GM23338 (cell line): ENCODE data around the gene GPX1. TPM values are rescaled to one million over a fixed set of nuclear protein-coding genes. Genes with fewer than 3 reads are reported as not detected.

ENCODE experiments used
- ATAC-seq: fragments of 200-7000 bp; cut with Tn5 transposase; 3 replicates; pipeline ENCODE4 v1.9.1; 2020
- DNase-seq: peaks from one replicate; pipeline ENCODE4 v3.0.0-alpha.2; 2015; ENCODE audit warnings: low spot score
- H2AFZ ChIP-seq: fragments of 200-600 bp; sonication (generic); 2 replicates; pipeline ENCODE4 v1.8.0; 2016; ENCODE audit warnings: antibody characterized with exemption, mild to moderate bottlenecking, moderate library complexity
- H3F3A ChIP-seq: fragments of 200-600 bp; sonication (generic); replicated peaks from 2 replicates; pipeline ENCODE4 v1.8.0; 2017; ENCODE audit warnings: antibody characterized with exemption, mixed run types, low read depth
- H3K27ac ChIP-seq: fragments of 200-600 bp; sonication (generic); 2 replicates; pipeline ENCODE4 v1.6.1; 2016; ENCODE audit warnings: low read depth
- H3K27me3 ChIP-seq: fragments of 200-600 bp; sonication (generic); 2 replicates; pipeline ENCODE4 v1.8.0; 2016; ENCODE audit warnings: mild to moderate bottlenecking, mixed run types, moderate library complexity; ENCODE audit not compliant: insufficient read depth
- H3K36me3 ChIP-seq: fragments of 200-600 bp; sonication (generic); 2 replicates; pipeline ENCODE4 v1.8.0; 2016; ENCODE audit warnings: mild to moderate bottlenecking; ENCODE audit not compliant: insufficient read depth
- H3K4me1 ChIP-seq: fragments of 200-600 bp; sonication (generic); 2 replicates; pipeline ENCODE4 v1.8.0; 2016; ENCODE audit warnings: mild to moderate bottlenecking, moderate library complexity; ENCODE audit not compliant: insufficient read depth
- H3K4me2 ChIP-seq: fragments of 200-600 bp; sonication (generic); 2 replicates; pipeline ENCODE4 v1.7.1; 2017; ENCODE audit warnings: mixed run types
- H3K4me3 ChIP-seq: fragments of 200-600 bp; sonication (generic); 2 replicates; pipeline ENCODE4 v1.6.1; 2016; ENCODE audit warnings: mixed run types
- H3K79me2 ChIP-seq: fragments of 200-600 bp; sonication (generic); replicated peaks from 2 replicates; pipeline ENCODE4 v1.8.0; 2017; ENCODE audit warnings: mild to moderate bottlenecking; ENCODE audit not compliant: insufficient read depth
- H3K9me2 ChIP-seq: fragments of 200-600 bp; sonication (generic); 2 replicates; pipeline ENCODE4 v1.8.0; 2017; ENCODE audit not compliant: insufficient read depth
- H4K20me1 ChIP-seq: fragments of 200-600 bp; sonication (generic); replicated peaks from 2 replicates; pipeline ENCODE4 v1.8.0; 2017; ENCODE audit warnings: mild to moderate bottlenecking; ENCODE audit not compliant: insufficient read depth
- H3K27ac Mint-ChIP-seq: 2 replicates; pipeline ENCODE4 v1.8.0; 2020; ENCODE audit warnings: inconsistent platforms, mild to moderate bottlenecking, moderate library complexity, mixed read lengths
- H3K27me3 Mint-ChIP-seq: 3 replicates; pipeline ENCODE4 v1.8.0; 2022; ENCODE audit warnings: low read depth, mild to moderate bottlenecking, moderate library complexity, mixed read lengths, inconsistent platforms; ENCODE audit not compliant: insufficient read depth, poor library complexity
- H3K36me3 Mint-ChIP-seq: 3 replicates; pipeline ENCODE4 v1.8.0; 2021; ENCODE audit warnings: low read depth, mild to moderate bottlenecking, inconsistent platforms, moderate library complexity, mixed read lengths
- H3K4me1 Mint-ChIP-seq: 3 replicates; pipeline ENCODE4 v1.8.0; 2020; ENCODE audit warnings: mild to moderate bottlenecking, inconsistent platforms, mixed read lengths
- H3K4me3 Mint-ChIP-seq: 3 replicates; pipeline ENCODE4 v1.8.0; 2021; ENCODE audit warnings: moderate library complexity, mild to moderate bottlenecking, inconsistent platforms, mixed read lengths
- H3K9me3 Mint-ChIP-seq: 3 replicates; pipeline ENCODE4 v1.8.0; 2020; ENCODE audit warnings: moderate library complexity, mild to moderate bottlenecking, inconsistent platforms, mixed read lengths
- EZH2 ChIP-seq: fragments of 200-600 bp; sonication (generic); IDR thresholded peaks from one replicate; pipeline ENCODE4 v1.8.0; 2017; ENCODE audit warnings: antibody characterized with exemption, mild to moderate bottlenecking, low read depth; ENCODE audit not compliant: unreplicated experiment
- POLR2AphosphoS5 ChIP-seq: IDR thresholded peaks from 2 replicates; pipeline ENCODE4 v1.6.1; 2016; ENCODE audit warnings: antibody characterized with exemption, low read depth
- REST ChIP-seq: IDR thresholded peaks from one replicate; pipeline ENCODE4 v1.6.1; 2018; ENCODE audit warnings: antibody characterized with exemption; ENCODE audit not compliant: unreplicated experiment
- ZNF331 ChIP-seq: fragments of 250-450 bp; sonication (Bioruptor Pico); IDR thresholded peaks from 2 replicates; pipeline ENCODE4 v1.5.0; 2020; ENCODE audit warnings: low read depth, mild to moderate bottlenecking, moderate library complexity
- ZNF462 ChIP-seq: fragments of 250-450 bp; sonication (Bioruptor Pico); IDR thresholded peaks from 2 replicates; pipeline ENCODE4 v1.5.0; 2020; ENCODE audit warnings: mild to moderate bottlenecking, moderate library complexity
- polyA plus RNA-seq: library from polyadenylated mRNA; unstranded; fragments of >200 nt; fragmentation: Nextera tagmentation; extraction: Ambion mirVana; gene quantifications from 2 replicates; pipeline ENCODE4 v1.2.1, GENCODE V29; 2016
- total RNA-seq: library from RNA; depleted of rRNA; stranded (reverse); fragments of >200 nt; shearing (Covaris generic); gene quantifications from 2 replicates; pipeline ENCODE4 v1.2.3, GENCODE V29; 2014
- TF ChIP-seq, protein P1 (sequence below), 2 experiments: fragments of 200-600 bp in 1 of 2; sonication (generic) in 1 of 2; conservative IDR thresholded peaks; 2 replicates each; pipeline versions ENCODE4 v1.5.1 to v1.6.1; 2016 to 2017; ENCODE audit warnings: antibody characterized with exemption in 2 of 2, low read depth in 2 of 2, mild to moderate bottlenecking in 2 of 2, moderate library complexity in 1 of 2

Gene GPX1
- total and polyA plus RNA-seq, 2 experiments from 2014 or later, result 247 to 394 TPM

- Histone ChIP-seq H3K79me2 (peaks cover 100% of the 10 kb centered on the region), H3K36me3 (no peaks in the 10 kb centered on the region), H3K27ac (no peak overlapping the region), H3K9me2 (no peaks in the 10 kb centered on the region), H3K4me2 (no peak overlapping the region), H3K4me1 (0 out of 2 replicates have a peak, but pooled peaks cover under 1% of the 10 kb centered on the region), H4K20me1 (peaks cover 49% of the 10 kb centered on the region), H2AFZ (no peak overlapping the region), H3K4me3 (no peak overlapping the region), H3F3A (peaks cover 4% of the 10 kb centered on the region; the same call in 1 of the 2 replicates), H3K27me3 (no peaks in the 10 kb centered on the region)
- H3K36me3 Mint-ChIP-seq, result peaks cover 3% of the 10 kb centered on the region; the same call in 2 of the 3 replicates
- DNase-seq, result no peak
- peaks cover 3% of the 10 kb centered on the region for H3K27me3 Mint-ChIP-seq
- no peaks in the 10 kb centered on the region for H3K9me3 Mint-ChIP-seq
- no peak for ATAC-seq
- TF ChIP-seq POLR2AphosphoS5 (no peak), EZH2 (no peak), REST (no peak), ZNF331 (CRISPR knock-in tag) (no peak)
- TF ChIP-seq, protein P1, sequence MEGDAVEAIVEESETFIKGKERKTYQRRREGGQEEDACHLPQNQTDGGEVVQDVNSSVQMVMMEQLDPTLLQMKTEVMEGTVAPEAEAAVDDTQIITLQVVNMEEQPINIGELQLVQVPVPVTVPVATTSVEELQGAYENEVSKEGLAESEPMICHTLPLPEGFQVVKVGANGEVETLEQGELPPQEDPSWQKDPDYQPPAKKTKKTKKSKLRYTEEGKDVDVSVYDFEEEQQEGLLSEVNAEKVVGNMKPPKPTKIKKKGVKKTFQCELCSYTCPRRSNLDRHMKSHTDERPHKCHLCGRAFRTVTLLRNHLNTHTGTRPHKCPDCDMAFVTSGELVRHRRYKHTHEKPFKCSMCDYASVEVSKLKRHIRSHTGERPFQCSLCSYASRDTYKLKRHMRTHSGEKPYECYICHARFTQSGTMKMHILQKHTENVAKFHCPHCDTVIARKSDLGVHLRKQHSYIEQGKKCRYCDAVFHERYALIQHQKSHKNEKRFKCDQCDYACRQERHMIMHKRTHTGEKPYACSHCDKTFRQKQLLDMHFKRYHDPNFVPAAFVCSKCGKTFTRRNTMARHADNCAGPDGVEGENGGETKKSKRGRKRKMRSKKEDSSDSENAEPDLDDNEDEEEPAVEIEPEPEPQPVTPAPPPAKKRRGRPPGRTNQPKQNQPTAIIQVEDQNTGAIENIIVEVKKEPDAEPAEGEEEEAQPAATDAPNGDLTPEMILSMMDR (conservative IDR thresholded peaks at IDR 0.05; ENCODE audit: low read depth in 2 of 2), result no peak
- no peak overlapping the region for H3K27ac Mint-ChIP-seq
- H3K4me1 Mint-ChIP-seq, result peaks cover 3% of the 10 kb centered on the region; the same call in 1 of the 3 replicates
- no peak overlapping the region for H3K4me3 Mint-ChIP-seq
These were observed 25.2 kb upstream of the GPX1 start for GRCh38 chr3:49383387-49383786.

DNA sequence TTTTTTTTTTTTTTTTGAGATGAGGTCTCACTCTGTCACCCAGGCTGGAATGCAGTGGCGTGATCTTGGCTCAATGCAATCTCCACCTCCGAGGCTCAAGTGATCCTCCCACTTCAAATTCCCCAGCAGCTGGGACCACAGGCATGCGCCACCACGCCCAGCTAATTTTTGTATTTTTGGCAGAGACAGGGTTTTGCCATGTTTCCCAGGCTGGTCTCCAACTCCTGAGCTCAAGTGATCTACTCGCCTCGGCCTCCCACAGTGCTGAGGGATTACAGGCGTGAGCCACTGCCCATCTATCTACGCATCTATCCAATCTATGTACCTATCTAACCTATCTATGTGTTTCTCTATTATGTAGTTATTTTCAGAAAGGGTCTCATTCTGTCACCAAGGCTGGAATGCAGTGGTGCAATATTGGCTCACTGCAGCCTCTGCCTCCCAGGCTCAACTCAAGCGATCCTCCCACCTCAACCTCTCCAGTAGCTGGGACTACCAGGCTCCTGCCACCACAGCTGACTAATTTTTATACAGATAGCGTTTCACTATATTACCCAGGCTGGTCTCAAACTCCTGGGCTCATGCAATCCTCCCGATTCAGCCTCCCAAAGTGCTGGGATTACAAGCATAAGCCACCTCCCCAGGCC lies 20.2 kb upstream of the GPX1 start:
- peaks cover 48% of the 10 kb centered on the region for H4K20me1 ChIP-seq
- no peak overlapping the region for H3K27ac Mint-ChIP-seq
- peaks cover 21% of the 10 kb centered on the region for H3K36me3 Mint-ChIP-seq
- TF ChIP-seq, protein P1 (conservative IDR thresholded peaks at IDR 0.05; ENCODE audit: low read depth in 2 of 2), result no peak
- TF ChIP-seq ZNF462 (CRISPR knock-in tag), result no peak

More for the DNA sequence above, 20.2 kb upstream of the GPX1 start:
- Histone ChIP-seq H3K4me2 (no peak overlapping the region), H3K27ac (0 out of 2 replicates have a peak overlapping the region, but pooled peaks have one; percentile 32), H3K27me3 (no peaks in the 10 kb centered on the region), H3K36me3 (0 out of 2 replicates have a peak, but pooled peaks cover 10% of the 10 kb centered on the region), H3F3A (peaks cover 9% of the 10 kb centered on the region), H3K79me2 (peaks cover 100% of the 10 kb centered on the region), H3K4me3 (no peak overlapping the region), H3K9me2 (no peaks in the 10 kb centered on the region), H3K4me1 (0 out of 2 replicates have a peak, but pooled peaks cover 3% of the 10 kb centered on the region), H2AFZ (no peak overlapping the region)
- ATAC-seq, result no peak
- H3K9me3 Mint-ChIP-seq, result no peaks in the 10 kb centered on the region
- H3K4me1 Mint-ChIP-seq, result peaks cover 3% of the 10 kb centered on the region; the same call in 1 of the 3 replicates
- DNase-seq, result no peak
- peaks cover 3% of the 10 kb centered on the region for H3K27me3 Mint-ChIP-seq
- no peak overlapping the region for H3K4me3 Mint-ChIP-seq
